Liver (tissue), 3 donors: ENCODE data around the gene SZT2.

Experiments used
- CTCF ChIP-seq: fragments of 150-350 bp; IDR thresholded peaks from 2 replicates; pipeline ENCODE4 v1.5.1; 2017; ENCODE audit warnings: improper control_type of control experiment, low read depth, low read length; ENCODE audit not compliant: missing input control
- MAX ChIP-seq: IDR thresholded peaks from 2 replicates; pipeline ENCODE4 v1.6.1; 2016; ENCODE audit warnings: antibody characterized with exemption
- REST ChIP-seq: IDR thresholded peaks from 2 replicates; pipeline ENCODE4 v1.6.1; 2016; ENCODE audit warnings: antibody characterized with exemption, mild to moderate bottlenecking
- SP1 ChIP-seq: IDR thresholded peaks from 2 replicates; pipeline ENCODE4 v1.6.1; 2018; ENCODE audit warnings: antibody characterized with exemption, mild to moderate bottlenecking
- TAF1 ChIP-seq: conservative IDR thresholded peaks from 2 replicates; pipeline ENCODE4 v1.6.1; 2016; ENCODE audit warnings: antibody characterized with exemption, mild to moderate bottlenecking
- donor health status: healthy.
- donor health status: healthy.

GRCh38 chr1:43464681-43465504, 75.2 kb downstream of the SZT2 start:
- TF ChIP-seq REST = no peak
- TF ChIP-seq SP1 = no peak
- TF ChIP-seq CTCF = no peak
- TF ChIP-seq MAX = no peak
- TF ChIP-seq TAF1 = no peak
